ENCODE results near the gene DCLK1.

- TF ChIP-seq CTCF (conservative IDR thresholded peaks at IDR 0.05 in 1 of 2, IDR thresholded peaks at IDR 0.05 in 1 of 2; ENCODE audit: low read depth in 1 of 2, low read length in 2 of 2), result no peak
- no peak for TF ChIP-seq EZH2 (IDR thresholded peaks at IDR 0.05; ENCODE audit: low read length, missing control alignments)
Measured at GRCh38 chr13:36126491-36126890, 4.7 kb downstream of the DCLK1 start.
